Stimulated activated CD8-positive, alpha-beta memory T cell treated with anti-CD3 and anti-CD28 coated beads, Interleukin-2, amount 100 ng/mL, for 48 hours (primary cell): ENCODE measurements around the gene HLTF.
A peak's percentile ranks its signal among the peaks of the same experiment; 100 is the strongest.
"Not testable (repeated sequence)": the region's sequence is repeated elsewhere in the genome, so short reads cannot be mapped to it uniquely, and the experiment has no call there.

Experiments
- DNase-seq, 2 donors: peaks; one replicate each; pipeline ENCODE4 v3.0.0-alpha.2; 2020; ENCODE audit warnings: low read depth in 2 of 2

HLTF gene

DNA sequence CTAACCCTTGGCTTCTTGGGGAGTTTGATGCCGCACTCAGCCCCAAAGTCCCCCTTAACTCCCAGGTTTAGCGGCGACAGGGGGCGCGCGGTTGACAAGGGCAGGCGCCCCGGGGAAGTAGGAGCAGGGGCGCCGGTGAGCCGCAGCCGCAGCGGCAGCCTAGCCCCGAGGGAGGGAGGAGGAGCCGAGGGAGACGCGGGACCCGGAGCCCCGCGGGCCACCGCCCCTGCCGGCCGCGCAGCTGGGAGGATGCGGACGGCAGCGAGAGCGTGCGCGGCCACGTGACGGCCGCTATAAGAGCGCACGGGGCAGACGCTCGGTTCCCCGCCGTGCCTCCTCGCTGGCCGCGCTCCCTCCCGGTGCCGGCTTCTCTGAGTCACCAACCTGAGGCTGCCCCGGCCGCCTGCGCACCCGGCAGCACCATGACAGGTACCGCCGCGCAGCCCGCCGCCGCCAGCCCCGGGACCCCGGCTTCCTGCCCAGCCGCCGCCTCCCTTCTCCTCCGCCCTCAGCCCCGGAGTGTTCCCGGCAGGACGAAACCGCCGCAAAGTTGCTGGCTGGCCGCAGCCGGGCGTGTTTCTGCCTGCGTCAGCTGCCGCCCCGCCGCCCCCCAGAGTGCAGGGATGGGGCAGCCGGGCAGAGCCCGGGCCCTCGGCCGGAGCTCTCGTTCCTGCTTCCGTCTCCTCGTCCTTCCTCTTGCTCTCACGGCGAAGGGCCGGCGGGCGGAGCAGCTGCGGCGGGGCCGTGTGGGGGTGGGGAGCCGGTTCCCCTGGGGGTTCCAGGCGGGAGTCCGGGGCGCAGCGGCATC, 94.9 kb downstream of the HLTF start, which contains the start of gene GYG1:
Gene GYG1 (plus strand): TSS at position 322 of the 808 bp plus-strand sequence. CDS start 101 bp downstream, at position 423.
- DNase-seq: peak; percentile 59 to 66

DNA sequence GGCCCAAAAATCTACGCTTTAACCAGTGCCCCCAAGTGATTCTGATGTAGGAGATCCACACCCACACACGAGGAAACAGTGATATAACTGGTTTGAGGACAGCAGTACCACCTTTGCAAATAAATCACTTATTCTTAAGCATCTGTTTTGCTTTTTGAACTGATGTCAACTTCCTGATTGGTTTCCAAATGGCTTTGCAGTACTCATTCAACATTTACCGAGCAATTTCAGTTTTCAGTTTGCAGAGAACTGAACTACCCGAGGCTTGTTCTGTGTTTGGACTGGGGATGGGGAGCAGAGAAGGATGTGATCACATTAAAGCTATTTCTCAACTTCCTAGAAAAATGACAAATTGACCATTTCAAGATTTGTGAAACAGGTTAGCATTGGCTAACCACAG, 96.1 kb downstream of the HLTF start:
- DNase-seq: no peak

DNA sequence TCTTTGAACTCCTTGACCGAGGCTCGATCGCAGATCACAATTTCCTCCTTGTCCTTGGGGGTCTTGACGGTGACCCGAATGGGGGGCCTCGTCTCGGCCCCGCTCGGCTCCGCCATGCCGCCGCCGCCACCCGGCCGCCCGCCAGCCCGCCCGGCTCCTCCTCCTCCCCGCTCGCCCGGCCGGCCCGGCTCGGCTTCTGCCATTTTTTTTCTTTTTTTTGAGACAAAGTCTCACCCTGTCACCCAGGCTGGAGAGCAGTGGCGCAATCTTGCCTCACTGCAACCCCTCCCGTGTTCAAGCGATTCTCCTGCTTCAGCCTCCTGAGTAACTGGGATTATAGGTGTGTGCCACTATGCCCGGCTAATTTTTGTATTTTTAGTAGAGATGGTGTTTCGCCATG, 98.8 kb downstream of the HLTF start:
- DNase-seq: not testable (repeated sequence)

DNA sequence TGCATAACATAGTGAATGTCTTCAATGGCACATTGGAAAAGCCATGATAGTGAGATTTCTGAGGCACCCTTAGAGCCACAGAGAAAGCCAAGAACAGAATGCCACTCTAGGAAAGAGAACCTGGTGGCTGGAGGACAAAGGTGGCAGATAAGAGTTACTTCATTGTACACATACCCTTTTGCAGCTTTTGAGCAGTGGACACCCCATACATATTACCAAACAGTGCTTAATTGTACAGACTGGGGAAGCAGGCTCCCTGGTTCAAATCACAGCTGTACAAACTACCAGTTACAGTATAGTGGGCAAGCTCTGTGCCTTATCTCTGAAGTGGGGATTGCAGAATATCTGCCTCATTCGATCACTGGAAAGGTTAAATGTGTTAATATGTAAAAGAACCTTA, 105.1 kb downstream of the HLTF start:
- no peak for DNase-seq
